Measurements from ENCODE around the gene NUP153. TPM values are rescaled to one million over a fixed set of nuclear protein-coding genes. Genes with fewer than 3 reads are reported as not detected.
"Not testable (repeated sequence)": the region's sequence is repeated elsewhere in the genome, so short reads cannot be mapped to it uniquely, and the experiment has no call there.

The NUP153 gene
- total and polyA plus RNA-seq, 2 donors (not counting 1 experiment from before 2014, with no cell fraction given), result 17.9 to 70.5 TPM

DNA sequence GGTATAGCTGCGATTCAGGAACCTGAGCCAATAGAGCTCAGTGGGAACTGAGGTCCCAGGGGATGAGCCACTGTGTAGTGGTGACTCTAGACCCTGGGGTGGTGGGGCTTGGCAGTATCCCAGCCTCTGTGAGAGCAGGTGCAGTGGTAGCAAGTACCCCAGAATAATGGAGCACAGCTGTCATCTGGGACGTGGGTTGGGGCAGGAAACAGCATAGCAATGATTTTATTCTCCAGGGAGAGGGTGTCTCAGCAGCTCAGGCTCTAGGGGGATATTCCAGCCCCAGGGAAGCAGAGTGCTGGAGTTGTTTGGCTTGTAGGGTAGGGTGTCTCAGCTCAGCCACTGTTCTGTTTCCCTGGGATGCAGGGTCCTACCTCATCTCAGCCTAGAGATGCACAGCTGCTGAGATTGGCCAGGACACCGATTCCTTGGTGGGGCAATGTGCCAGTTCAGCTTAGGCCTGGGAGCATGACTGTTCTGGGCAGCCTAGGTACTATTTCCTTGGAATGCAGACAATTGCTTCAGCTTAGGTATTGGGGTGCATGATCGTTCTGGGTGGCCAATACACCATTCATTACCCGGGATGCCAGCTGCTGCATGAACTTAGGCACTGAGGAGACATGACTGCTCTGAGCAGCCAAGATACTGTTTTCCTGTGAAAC lies 34.0 kb upstream of the NUP153 start:
- no peak overlapping the region for H3K27ac Mint-ChIP-seq
- intact Hi-C loops (cut with micrococcal nuclease), result no loop called here
- H3K4me3 Mint-ChIP-seq, result no peak overlapping the region
- ATAC-seq (ENCODE audit: low read depth), result no peak
- Histone ChIP-seq H2AFZ (ENCODE audit: insufficient read depth, low read depth, low read length, poor library complexity, severe bottlenecking) (no peak overlapping the region), H3K4me3 (ENCODE audit: control extremely low read depth in 1 of 5, extremely low read depth in 1 of 5, insufficient read depth in 1 of 5, low read depth in 2 of 5, low read length in 4 of 5) (no peak overlapping the region), H3K27ac (ENCODE audit: low read length in 2 of 2) (no peak overlapping the region), H3K4me2 (replicated peaks; ENCODE audit: low read depth, low read length, poor library complexity, severe bottlenecking) (no peak overlapping the region), H3K79me2 (ENCODE audit: control insufficient read depth, insufficient read depth, low read length) (no peaks in the 10 kb centered on the region), H4K20me1 (ENCODE audit: control insufficient read depth, insufficient read depth, low read length, poor library complexity, severe bottlenecking) (no peaks in the 10 kb centered on the region), H3K4me1 (ENCODE audit: control insufficient read depth in 2 of 2, insufficient read depth in 2 of 2, low read length in 2 of 2) (peaks cover 0 to 4% of the 10 kb centered on the region in 2 donors), H3K9me3 (ENCODE audit: control extremely low read depth in 1 of 3, control insufficient read depth in 2 of 3, insufficient read depth in 1 of 3, low read length in 2 of 3) (peaks cover 2 to 41% (median 21%) of the 10 kb centered on the region in 3 donors), H3K9ac (ENCODE audit: low read length) (no peak overlapping the region), H3K27me3 (replicated peaks in 1 of 4; ENCODE audit: control extremely low read depth in 1 of 4, control insufficient read depth in 3 of 4, insufficient read depth in 4 of 4, low read length in 3 of 4) (no peaks in the 10 kb centered on the region), H3K36me3 (replicated peaks in 1 of 2; ENCODE audit: control extremely low read depth in 1 of 2, control insufficient read depth in 1 of 2, extremely low read depth in 1 of 2, insufficient read depth in 2 of 2, low read length in 1 of 2) (no peaks in the 10 kb centered on the region)
- peaks cover 12% of the 10 kb centered on the region for H3K4me1 Mint-ChIP-seq
- 35% methylated on average over 5 of the region's 5 CpGs for WGBS (ENCODE audit: insufficient coverage)
- H3K27me3 Mint-ChIP-seq, result no peaks in the 10 kb centered on the region
- ChIA-PET CTCF (no interaction called here), POLR2A (no interaction called here)
- peaks cover 14% of the 10 kb centered on the region for H3K9me3 Mint-ChIP-seq (ENCODE audit: insufficient read depth)
- no peak for DNase-seq
- TF ChIP-seq EZH2 (IDR thresholded peaks at IDR 0.05; ENCODE audit: borderline replicate concordance, insufficient read depth, low read depth, low read length, poor library complexity, severe bottlenecking), result no peak
- TF ChIP-seq, protein P1, sequence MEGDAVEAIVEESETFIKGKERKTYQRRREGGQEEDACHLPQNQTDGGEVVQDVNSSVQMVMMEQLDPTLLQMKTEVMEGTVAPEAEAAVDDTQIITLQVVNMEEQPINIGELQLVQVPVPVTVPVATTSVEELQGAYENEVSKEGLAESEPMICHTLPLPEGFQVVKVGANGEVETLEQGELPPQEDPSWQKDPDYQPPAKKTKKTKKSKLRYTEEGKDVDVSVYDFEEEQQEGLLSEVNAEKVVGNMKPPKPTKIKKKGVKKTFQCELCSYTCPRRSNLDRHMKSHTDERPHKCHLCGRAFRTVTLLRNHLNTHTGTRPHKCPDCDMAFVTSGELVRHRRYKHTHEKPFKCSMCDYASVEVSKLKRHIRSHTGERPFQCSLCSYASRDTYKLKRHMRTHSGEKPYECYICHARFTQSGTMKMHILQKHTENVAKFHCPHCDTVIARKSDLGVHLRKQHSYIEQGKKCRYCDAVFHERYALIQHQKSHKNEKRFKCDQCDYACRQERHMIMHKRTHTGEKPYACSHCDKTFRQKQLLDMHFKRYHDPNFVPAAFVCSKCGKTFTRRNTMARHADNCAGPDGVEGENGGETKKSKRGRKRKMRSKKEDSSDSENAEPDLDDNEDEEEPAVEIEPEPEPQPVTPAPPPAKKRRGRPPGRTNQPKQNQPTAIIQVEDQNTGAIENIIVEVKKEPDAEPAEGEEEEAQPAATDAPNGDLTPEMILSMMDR (IDR thresholded peaks at IDR 0.05), result no peak

GRCh38 chr6:17737704-17738252 lies 31.1 kb upstream of the NUP153 start:
- Histone ChIP-seq H3K4me1 (ENCODE audit: control insufficient read depth in 2 of 2, insufficient read depth in 2 of 2, low read length in 2 of 2) (no peaks in the 10 kb centered on the region), H4K20me1 (ENCODE audit: control insufficient read depth, insufficient read depth, low read length, poor library complexity, severe bottlenecking) (no peaks in the 10 kb centered on the region), H3K36me3 (replicated peaks in 1 of 2; ENCODE audit: control extremely low read depth in 1 of 2, control insufficient read depth in 1 of 2, extremely low read depth in 1 of 2, insufficient read depth in 2 of 2, low read length in 1 of 2) (no peaks in the 10 kb centered on the region), H3K9me3 (ENCODE audit: control extremely low read depth in 1 of 3, control insufficient read depth in 2 of 3, insufficient read depth in 1 of 3, low read length in 2 of 3) (peaks cover 2 to 34% (median 21%) of the 10 kb centered on the region in 3 donors), H3K9ac (ENCODE audit: low read length) (no peak overlapping the region), H3K79me2 (ENCODE audit: control insufficient read depth, insufficient read depth, low read length) (no peaks in the 10 kb centered on the region), H3K27me3 (replicated peaks in 1 of 4; ENCODE audit: control extremely low read depth in 1 of 4, control insufficient read depth in 3 of 4, insufficient read depth in 4 of 4, low read length in 3 of 4) (no peaks in the 10 kb centered on the region), H3K4me2 (replicated peaks; ENCODE audit: low read depth, low read length, poor library complexity, severe bottlenecking) (no peak overlapping the region), H3K27ac (ENCODE audit: low read length in 2 of 2) (no peak overlapping the region), H3K4me3 (ENCODE audit: control extremely low read depth in 1 of 5, extremely low read depth in 1 of 5, insufficient read depth in 1 of 5, low read depth in 2 of 5, low read length in 4 of 5) (no peak overlapping the region), H2AFZ (ENCODE audit: insufficient read depth, low read depth, low read length, poor library complexity, severe bottlenecking) (no peak overlapping the region)
- Mint-ChIP-seq H3K4me3 (no peak overlapping the region), H3K9me3 (ENCODE audit: insufficient read depth) (peaks cover 14% of the 10 kb centered on the region), H3K27me3 (no peaks in the 10 kb centered on the region), H3K27ac (no peak overlapping the region), H3K4me1 (no peaks in the 10 kb centered on the region)
- POLR2A ChIA-PET, result no interaction called here
- ATAC-seq (ENCODE audit: low read depth) (no peak), DNase-seq (no peak)
- TF ChIP-seq, protein P1 (IDR thresholded peaks at IDR 0.05), result no peak
- no peak for TF ChIP-seq EZH2 (IDR thresholded peaks at IDR 0.05; ENCODE audit: borderline replicate concordance, insufficient read depth, low read depth, low read length, poor library complexity, severe bottlenecking)
- no CpG with 5 or more reads among the region's 1 CpG for WGBS (ENCODE audit: insufficient coverage)
- intact Hi-C loops (cut with micrococcal nuclease), result no loop called here
- CTCF ChIA-PET, result no interaction called here

GRCh38 chr6:17735311-17735710 lies 28.6 kb upstream of the NUP153 start:
- H3K4me2 ChIP-seq (replicated peaks; ENCODE audit: low read depth, low read length, poor library complexity, severe bottlenecking); H3K79me2 ChIP-seq (ENCODE audit: control insufficient read depth, insufficient read depth, low read length); intact Hi-C loops (cut with micrococcal nuclease); H3K4me3 ChIP-seq (ENCODE audit: control extremely low read depth in 1 of 5, extremely low read depth in 1 of 5, insufficient read depth in 1 of 5, low read depth in 2 of 5, low read length in 4 of 5); H3K27ac ChIP-seq (ENCODE audit: low read length in 2 of 2); POLR2A ChIA-PET; H3K4me1 ChIP-seq (ENCODE audit: control insufficient read depth in 2 of 2, insufficient read depth in 2 of 2, low read length in 2 of 2); H3K27ac Mint-ChIP-seq; H3K36me3 ChIP-seq (replicated peaks in 1 of 2; ENCODE audit: control extremely low read depth in 1 of 2, control insufficient read depth in 1 of 2, extremely low read depth in 1 of 2, insufficient read depth in 2 of 2, low read length in 1 of 2); H3K4me3 Mint-ChIP-seq; DNase-seq; H3K27me3 ChIP-seq (replicated peaks in 1 of 4; ENCODE audit: control extremely low read depth in 1 of 4, control insufficient read depth in 3 of 4, insufficient read depth in 4 of 4, low read length in 3 of 4); H3K9ac ChIP-seq (ENCODE audit: low read length); CTCF ChIA-PET; H3K27me3 Mint-ChIP-seq; H4K20me1 ChIP-seq (ENCODE audit: control insufficient read depth, insufficient read depth, low read length, poor library complexity, severe bottlenecking); H2AFZ ChIP-seq (ENCODE audit: insufficient read depth, low read depth, low read length, poor library complexity, severe bottlenecking); ATAC-seq (ENCODE audit: low read depth); H3K4me1 Mint-ChIP-seq: not testable (repeated sequence)
- WGBS (ENCODE audit: insufficient coverage), result 100% methylated on average over 3 of the region's 27 CpGs
- H3K9me3 Mint-ChIP-seq (ENCODE audit: insufficient read depth), result peaks cover 14% of the 10 kb centered on the region
- H3K9me3 ChIP-seq (ENCODE audit: control extremely low read depth in 1 of 3, control insufficient read depth in 2 of 3, insufficient read depth in 1 of 3, low read length in 2 of 3), result peaks cover 2 to 27% (median 21%) of the 10 kb centered on the region in 3 donors
